HCT116 (cell line): Measurements from ENCODE around the gene FOXJ1. TPM values are rescaled to one million over a fixed set of nuclear protein-coding genes. Genes with fewer than 3 reads are reported as not detected.

Source experiments
- ATF3 ChIP-seq: IDR thresholded peaks from 2 replicates; pipeline ENCODE4 v1.6.1; 2012
- CBX3 ChIP-seq: IDR thresholded peaks from 2 replicates; pipeline ENCODE4 v1.6.1; 2012; ENCODE audit warnings: low read depth
- CEBPB ChIP-seq: IDR thresholded peaks from 2 replicates; pipeline ENCODE4 v1.6.1; 2012; ENCODE audit warnings: low read depth
- CTCF ChIP-seq, 3 experiments: fragments of 200-600 bp in 1 of 3; sonication (generic) in 1 of 3; IDR thresholded peaks in 2 of 3; conservative IDR thresholded peaks in 1 of 3; 2 replicates each; pipeline ENCODE4 v1.5.1; 2012 to 2017; ENCODE audit warnings: low read depth in 2 of 3, low read length in 2 of 3, antibody characterized with exemption in 1 of 3, borderline replicate concordance in 1 of 3, control low read depth in 1 of 3, mild to moderate bottlenecking in 1 of 3, mixed read lengths in 1 of 3, mixed run types in 1 of 3, moderate library complexity in 1 of 3; ENCODE audit not compliant: insufficient read depth in 1 of 3
- ELF1 ChIP-seq: IDR thresholded peaks from 2 replicates; pipeline ENCODE4 v1.6.1; 2012; ENCODE audit warnings: low read depth, borderline replicate concordance
- EZH2 ChIP-seq: fragments of 200-600 bp; sonication (generic); IDR thresholded peaks from 2 replicates; pipeline ENCODE4 v1.6.1; 2017; ENCODE audit warnings: antibody characterized with exemption, mixed run types
- FOSL1 ChIP-seq: IDR thresholded peaks from 2 replicates; pipeline ENCODE4 v1.6.1; 2012; ENCODE audit warnings: low read depth
- MAX ChIP-seq: IDR thresholded peaks from 2 replicates; pipeline ENCODE4 v1.6.1; 2012
- RAD21 ChIP-seq: IDR thresholded peaks from 2 replicates; pipeline ENCODE4 v1.6.1; 2012; ENCODE audit warnings: low read depth, mild to moderate bottlenecking
- SRF ChIP-seq: IDR thresholded peaks from 2 replicates; pipeline ENCODE4 v1.6.1; 2012; ENCODE audit warnings: low read depth
- TCF7L2 ChIP-seq: IDR thresholded peaks from 2 replicates; pipeline ENCODE4 v1.7.0; 2011; ENCODE audit warnings: borderline replicate concordance, inconsistent platforms; ENCODE audit not compliant: insufficient read depth, insufficient read length; ENCODE audit errors: extremely low read depth
- YY1 ChIP-seq: IDR thresholded peaks from 2 replicates; pipeline ENCODE4 v1.6.1; 2011; ENCODE audit warnings: low read length, low read depth, moderate library complexity, mild to moderate bottlenecking; ENCODE audit not compliant: insufficient replicate concordance; ENCODE audit errors: extremely low read depth
- ZBTB33 ChIP-seq: IDR thresholded peaks from 2 replicates; pipeline ENCODE4 v1.6.1; 2011; ENCODE audit warnings: mild to moderate bottlenecking, low read length, moderate library complexity; ENCODE audit not compliant: insufficient replicate concordance; ENCODE audit errors: extremely low read depth
- total RNA-seq: library from RNA; stranded (reverse); gene quantifications from one replicate; pipeline ENCODE4 v1.2.1, GENCODE V29; 2021; ENCODE audit not compliant: unreplicated experiment

FOXJ1 gene
- total RNA-seq, 1 experiment from 2014 or later = 0.61 TPM

- no peak for TF ChIP-seq CTCF (IDR thresholded peaks at IDR 0.05 in 2 of 3, conservative IDR thresholded peaks at IDR 0.05 in 1 of 3; ENCODE audit: borderline replicate concordance in 1 of 3, insufficient read depth in 1 of 3, low read depth in 2 of 3, low read length in 2 of 3)
- TF ChIP-seq RAD21 = no peak
- TF ChIP-seq EZH2 = no peak
- TF ChIP-seq CBX3 = no peak
- no peak for TF ChIP-seq ATF3
- peak; percentile 28 for TF ChIP-seq ZBTB33
- no peak; the same call in 1 of the 2 replicates for TF ChIP-seq ELF1
- no peak for TF ChIP-seq SRF
- peak; percentile 84; the same call in 1 of the 2 replicates for TF ChIP-seq MAX
- TF ChIP-seq CEBPB = no peak
- TF ChIP-seq YY1 = peak; percentile 98
- TF ChIP-seq TCF7L2 = no peak
- no peak for TF ChIP-seq FOSL1
- TF ChIP-seq, all 23 proteins: peak for 8
Observed at GRCh38 chr17:76103274-76104139, 37.5 kb downstream of the FOXJ1 start, which contains the start of gene EXOC7 (continued).
